CD14-positive monocyte (primary cell): ENCODE data around the gene PHC2. TPM values are rescaled to one million over a fixed set of nuclear protein-coding genes. Genes with fewer than 3 reads are reported as not detected.
A peak's percentile ranks its signal among the peaks of the same experiment; 100 is the strongest.

ENCODE experiments used
- DNase-seq, 3 donors: peaks; one replicate each; pipeline ENCODE4 v3.0.0-alpha.2; 2011 to 2022
- H2AFZ ChIP-seq: 2 replicates; pipeline ENCODE4 v1.6.0; 2012; ENCODE audit warnings: mild to moderate bottlenecking, low read depth, low read length, inconsistent platforms; ENCODE audit not compliant: insufficient read depth, poor library complexity, severe bottlenecking
- H3K27ac ChIP-seq, 2 donors: 1 replicate in 1 of 2; 2 replicates in 1 of 2; pipeline ENCODE4 v1.5.1; 2012 to 2013; ENCODE audit warnings: low read length in 2 of 2, control low read depth in 1 of 2, inconsistent platforms in 1 of 2, low read depth in 1 of 2, mild to moderate bottlenecking in 1 of 2
- H3K27me3 ChIP-seq, 2 donors: one replicate each; pipeline versions ENCODE4 v1.6.0 to v1.6.1; 2011 to 2013; ENCODE audit warnings: low read length in 2 of 2; ENCODE audit not compliant: control insufficient read depth in 2 of 2, insufficient read depth in 2 of 2
- H3K36me3 ChIP-seq, 2 donors: replicated peaks in 1 of 2; 1 replicate in 1 of 2; 2 replicates in 1 of 2; pipeline versions ENCODE4 v1.5.1 to v1.6.1; 2012 to 2013; ENCODE audit warnings: low read length in 2 of 2, control low read depth in 1 of 2, inconsistent platforms in 1 of 2, mild to moderate bottlenecking in 1 of 2; ENCODE audit not compliant: insufficient read depth in 2 of 2, control insufficient read depth in 1 of 2
- H3K4me1 ChIP-seq, 2 donors: 1 replicate in 1 of 2; 2 replicates in 1 of 2; pipeline versions ENCODE4 v1.5.1 to v1.6.1; 2012 to 2013; ENCODE audit warnings: low read length in 2 of 2, control low read depth in 1 of 2, inconsistent platforms in 1 of 2, mild to moderate bottlenecking in 1 of 2, moderate library complexity in 1 of 2; ENCODE audit not compliant: insufficient read depth in 2 of 2, control insufficient read depth in 1 of 2
- H3K4me2 ChIP-seq: replicated peaks from 2 replicates; pipeline ENCODE3; 2012; ENCODE audit warnings: low read length, moderate library complexity, mild to moderate bottlenecking; ENCODE audit not compliant: poor library complexity, severe bottlenecking; ENCODE audit errors: extremely low read depth
- H3K4me3 ChIP-seq, 3 experiments: fragments of 200-600 bp in 1 of 3; sonication (generic) in 1 of 3; replicated peaks in 1 of 3; 1 replicate in 2 of 3; 2 replicates in 1 of 3; pipeline ENCODE4 v1.5.1; 2011 to 2013; ENCODE audit warnings: low read length in 3 of 3, mild to moderate bottlenecking in 3 of 3, control low read depth in 2 of 3, low read depth in 2 of 3, inconsistent platforms in 1 of 3, moderate library complexity in 1 of 3
- H3K79me2 ChIP-seq: 2 replicates; pipeline ENCODE4 v1.6.0; 2012; ENCODE audit warnings: mild to moderate bottlenecking, control low read depth, inconsistent platforms, low read length, moderate library complexity; ENCODE audit not compliant: insufficient read depth
- H3K9ac ChIP-seq: 2 replicates; pipeline ENCODE4 v1.6.0; 2017; ENCODE audit warnings: low read length, mild to moderate bottlenecking; ENCODE audit not compliant: insufficient read depth, poor library complexity, severe bottlenecking
- H3K9me3 ChIP-seq, 2 donors: replicated peaks in 1 of 2; 1 replicate in 1 of 2; 2 replicates in 1 of 2; pipeline versions ENCODE4 v1.5.1 to v1.6.1; 2012 to 2013; ENCODE audit warnings: low read length in 2 of 2, control low read depth in 1 of 2; ENCODE audit not compliant: control insufficient read depth in 1 of 2, insufficient read depth in 1 of 2
- H4K20me1 ChIP-seq: 2 replicates; pipeline ENCODE4 v1.6.0; 2012; ENCODE audit warnings: mild to moderate bottlenecking, low read length, control low read depth, moderate library complexity; ENCODE audit not compliant: insufficient read depth
- H3K27ac Mint-ChIP-seq, 7 donors: one replicate each; pipeline ENCODE4 v1.8.0; 2020; ENCODE audit warnings: mild to moderate bottlenecking in 7 of 7, mixed read lengths in 7 of 7, moderate library complexity in 6 of 7, inconsistent platforms in 2 of 7
- H3K27me3 Mint-ChIP-seq, 3 donors: one replicate each; pipeline ENCODE4 v1.8.0; 2021 to 2022; ENCODE audit warnings: low read depth in 3 of 3, mild to moderate bottlenecking in 3 of 3, mixed read lengths in 3 of 3, moderate library complexity in 3 of 3, inconsistent platforms in 1 of 3
- H3K36me3 Mint-ChIP-seq, 2 donors: one replicate each; pipeline ENCODE4 v1.8.0; 2020; ENCODE audit warnings: mixed read lengths in 2 of 2, inconsistent platforms in 1 of 2, mild to moderate bottlenecking in 1 of 2
- H3K4me1 Mint-ChIP-seq: one replicate; pipeline ENCODE4 v1.8.0; 2020; ENCODE audit warnings: mild to moderate bottlenecking, mixed read lengths
- H3K4me3 Mint-ChIP-seq, 2 donors: one replicate each; pipeline ENCODE4 v1.8.0; 2020; ENCODE audit warnings: mild to moderate bottlenecking in 2 of 2, mixed read lengths in 2 of 2, moderate library complexity in 1 of 2
- H3K9me3 Mint-ChIP-seq, 7 donors: one replicate each; pipeline ENCODE4 v1.8.0; 2020 to 2022; ENCODE audit warnings: mixed read lengths in 7 of 7, mild to moderate bottlenecking in 6 of 7, moderate library complexity in 6 of 7, inconsistent platforms in 2 of 7
- CTCF ChIP-seq: fragments of 200-600 bp; IDR thresholded peaks from one replicate; pipeline ENCODE4 v1.8.0; 2022; ENCODE audit warnings: antibody characterized with exemption, mild to moderate bottlenecking
- WGBS: methylation state at CpG from one replicate; pipeline ENCODE4 v1.1.5; 2013; ENCODE audit warnings: missing lambda C conversion rate; ENCODE audit not compliant: insufficient coverage; 5-methylcytosine and 5-hydroxymethylcytosine counted together
- intact Hi-C, 2 donors: fragments of 100-400 bp; cut with micrococcal nuclease; formaldehyde crosslinking; loops; one replicate each; pipeline versions ENCODE4 v1.15.0 to v1.15.1; 2023
- polyA plus RNA-seq, 3 donors: library from polyadenylated mRNA; depleted of rRNA in 1 of 3; unstranded in 2 of 3; stranded (reverse) in 1 of 3; fragments of 300-500 nt in 2 of 3; fragments of >200 nt in 1 of 3; fragmentation: Illumina TruSeq in 2 of 3; gene quantifications; 1 replicate in 2 of 3; 2 replicates in 1 of 3; pipeline ENCODE4 v1.2.3, GENCODE V29; 2012 to 2021

PHC2 gene
- polyA plus RNA-seq, 3 donors: 18.9 to 85.3 (median 53.1) TPM

GRCh38 chr1:33460947-33461629 is 30.2 kb upstream of the PHC2 start:
- peak overlapping the region; percentile 22 for H3K9ac ChIP-seq
- H3K27ac ChIP-seq: peak overlapping the region; percentile 63 to 81
- peaks cover 5% of the 10 kb centered on the region for H4K20me1 ChIP-seq
- H3K27ac Mint-ChIP-seq: peak overlapping the region; percentile 81 to 95 (median 90)
- peaks cover 0 to 11% (median 0%) of the 10 kb centered on the region in 3 donors for H3K27me3 Mint-ChIP-seq
- no peak for TF ChIP-seq CTCF
- H2AFZ ChIP-seq: peak overlapping the region; percentile 3
- H3K4me1 Mint-ChIP-seq: peaks cover 58% of the 10 kb centered on the region
- intact Hi-C loops: loop anchor here in 1 of 2 donors (2.0 to 10.0 kb wide), 2 partner anchors 50 to 96 kb away; no protein-coding TSS in a partner anchor
- peak; percentile 67 to 86 (median 75) for DNase-seq
- H3K36me3 Mint-ChIP-seq: no peaks in the 10 kb centered on the region
- peak overlapping the region; percentile 53 for H3K4me2 ChIP-seq
- WGBS: 0% methylated on average over 1 of the region's 4 CpGs
- H3K27me3 ChIP-seq: no peaks in the 10 kb centered on the region
- H3K9me3 ChIP-seq: no peaks in the 10 kb centered on the region
- H3K4me1 ChIP-seq: peaks cover 54 to 57% of the 10 kb centered on the region in 2 donors
- H3K36me3 ChIP-seq: no peaks in the 10 kb centered on the region
- H3K79me2 ChIP-seq: no peaks in the 10 kb centered on the region
- peak overlapping the region in 1 of 3 experiments; percentile 51 for H3K4me3 ChIP-seq
- H3K9me3 Mint-ChIP-seq: peaks cover 0 to 2% (median 0%) of the 10 kb centered on the region in 7 donors
- H3K4me3 Mint-ChIP-seq: peak overlapping the region; percentile 35 to 56

GRCh38 chr1:33460144-33460543 is 29.2 kb upstream of the PHC2 start:
- Histone ChIP-seq H4K20me1 (peaks cover 5% of the 10 kb centered on the region), H3K4me2 (peak overlapping the region; percentile 53), H3K4me1 (peaks cover 56 to 57% of the 10 kb centered on the region in 2 donors), H3K36me3 (no peaks in the 10 kb centered on the region), H2AFZ (no peak overlapping the region), H3K79me2 (no peaks in the 10 kb centered on the region), H3K27me3 (no peaks in the 10 kb centered on the region), H3K4me3 (peak overlapping the region in 1 of 3 experiments; percentile 51), H3K9ac (no peak overlapping the region), H3K27ac (peak overlapping the region; percentile 63 to 81), H3K9me3 (no peaks in the 10 kb centered on the region)
- Mint-ChIP-seq H3K4me1 (peaks cover 58% of the 10 kb centered on the region), H3K36me3 (no peaks in the 10 kb centered on the region), H3K9me3 (peaks cover 0 to 2% (median 0%) of the 10 kb centered on the region in 7 donors), H3K27me3 (peaks cover 0 to 11% (median 0%) of the 10 kb centered on the region in 3 donors), H3K4me3 (peak overlapping the region in 1 of 2 donors; percentile 76), H3K27ac (peak overlapping the region; percentile 81 to 95 (median 90))
- 39% methylated on average over 2 of the region's 3 CpGs for WGBS
- TF ChIP-seq CTCF: no peak
- DNase-seq: no peak
- intact Hi-C loops: loop anchor here in 1 of 2 donors (2.0 to 10.0 kb wide), 2 partner anchors 49 to 95 kb away; no protein-coding TSS in a partner anchor
